ENCODE data around the gene ZC3HAV1L. TPM values are rescaled to one million over a fixed set of nuclear protein-coding genes. Genes with fewer than 3 reads are reported as not detected.
"Not testable (repeated sequence)": the region's sequence is repeated elsewhere in the genome, so short reads cannot be mapped to it uniquely, and the experiment has no call there.

The ZC3HAV1L gene
- total and polyA plus RNA-seq, 5 experiments from 2014 or later = 0.23 to 0.36 (median 0.26) TPM; not detected in 2

- peaks cover 0 to 1% (median 0%) of the 10 kb centered on the region in 5 donors for H3K27me3 Mint-ChIP-seq
- no peak for DNase-seq
- no peak overlapping the region for H3K27ac Mint-ChIP-seq
- H3K4me1 Mint-ChIP-seq = peaks cover 15 to 25% (median 18%) of the 10 kb centered on the region in 4 donors
- no peak for ATAC-seq
- POLR2A ChIA-PET = interaction anchor here (1.5 kb wide), 1 partner anchor 71 kb away, joined by 3 read pairs; no protein-coding TSS in a partner anchor
- H3K36me3 Mint-ChIP-seq = no peaks in the 10 kb centered on the region
- H3K9me3 Mint-ChIP-seq = no peaks in the 10 kb centered on the region
- peak overlapping the region in 7 of 10 donors; percentile 9 to 77 (median 66) for H3K4me3 Mint-ChIP-seq
These were observed 1.1 kb upstream of the ZC3HAV1L start for GRCh38 chr7:139036901-139037300.

- H3K4me3 Mint-ChIP-seq = peak overlapping the region; percentile 69 to 92 (median 82)
- H3K4me1 Mint-ChIP-seq = peaks cover 4 to 13% (median 5%) of the 10 kb centered on the region in 4 donors
- H3K36me3 Mint-ChIP-seq = no peaks in the 10 kb centered on the region
- peaks cover 0 to 1% (median 0%) of the 10 kb centered on the region in 5 donors for H3K27me3 Mint-ChIP-seq
- H3K9me3 Mint-ChIP-seq = no peaks in the 10 kb centered on the region
- POLR2A ChIA-PET = interaction anchor here (0.6 to 1.5 kb wide), 3 partner anchors 8 to 41 kb away, joined by 3 to 6 read pairs (median 3); no protein-coding TSS in a partner anchor
- peak in 1 of 10 donors; percentile 19 for DNase-seq
- H3K27ac Mint-ChIP-seq = peak overlapping the region in 4 of 10 donors; percentile 8 to 76 (median 38)
- peak; percentile 52 to 67 for ATAC-seq
These were observed 822 bp downstream of the ZC3HAV1L start for GRCh38 chr7:139034855-139035585.

- POLR2A ChIA-PET = interaction anchor here (0.6 to 1.5 kb wide), 2 partner anchors 8 to 18 kb away, joined by 3 to 6 read pairs; no protein-coding TSS in a partner anchor
- peaks cover 0 to 1% (median 0%) of the 10 kb centered on the region in 5 donors for H3K27me3 Mint-ChIP-seq
- no peaks in the 10 kb centered on the region for H3K9me3 Mint-ChIP-seq
- peak overlapping the region; percentile 8 to 88 (median 79) for H3K4me3 Mint-ChIP-seq
- H3K36me3 Mint-ChIP-seq = no peaks in the 10 kb centered on the region
- H3K27ac Mint-ChIP-seq = no peak overlapping the region
- DNase-seq (no peak), ATAC-seq (no peak)
- H3K4me1 Mint-ChIP-seq = peaks cover 4 to 12% (median 5%) of the 10 kb centered on the region in 4 donors
These were observed 1.5 kb downstream of the ZC3HAV1L start for GRCh38 chr7:139034336-139034735.

GRCh38 chr7:139033346-139034114, 2.3 kb downstream of the ZC3HAV1L start:
- H3K27me3 Mint-ChIP-seq = peaks cover 0 to 1% (median 0%) of the 10 kb centered on the region in 5 donors
- DNase-seq (no peak), ATAC-seq (no peak)
- H3K4me3 Mint-ChIP-seq = no peak overlapping the region
- H3K4me1 Mint-ChIP-seq = peaks cover 1 to 12% (median 5%) of the 10 kb centered on the region in 4 donors
- no peaks in the 10 kb centered on the region for H3K9me3 Mint-ChIP-seq
- H3K27ac Mint-ChIP-seq = peak overlapping the region in 1 of 10 donors; percentile 60
- no peaks in the 10 kb centered on the region for H3K36me3 Mint-ChIP-seq
- POLR2A ChIA-PET = interaction anchor here (1.0 kb wide), 1 partner anchor 31 kb away, joined by 4 read pairs; no protein-coding TSS in a partner anchor

GRCh38 chr7:139032473-139032872, 3.4 kb downstream of the ZC3HAV1L start:
- no peaks in the 10 kb centered on the region for H3K36me3 Mint-ChIP-seq
- peaks cover 0 to 12% (median 5%) of the 10 kb centered on the region in 4 donors for H3K4me1 Mint-ChIP-seq
- ATAC-seq (no peak), DNase-seq (no peak)
- no peak overlapping the region for H3K27ac Mint-ChIP-seq
- peaks cover 0 to 1% (median 0%) of the 10 kb centered on the region in 5 donors for H3K27me3 Mint-ChIP-seq
- H3K9me3 Mint-ChIP-seq = no peaks in the 10 kb centered on the region
- POLR2A ChIA-PET = no interaction called here
- H3K4me3 Mint-ChIP-seq = no peak overlapping the region

- ATAC-seq = no peak
- peaks cover 0 to 1% (median 0%) of the 10 kb centered on the region in 5 donors for H3K27me3 Mint-ChIP-seq
- H3K4me3 Mint-ChIP-seq = no peak overlapping the region
- no peaks in the 10 kb centered on the region for H3K9me3 Mint-ChIP-seq
- no peak for DNase-seq
- H3K4me1 Mint-ChIP-seq = no peaks in the 10 kb centered on the region
- POLR2A ChIA-PET = no interaction called here
- H3K36me3 Mint-ChIP-seq = no peaks in the 10 kb centered on the region
- H3K27ac Mint-ChIP-seq = peak overlapping the region in 1 of 10 donors; percentile 36
These were observed 6.5 kb downstream of the ZC3HAV1L start for GRCh38 chr7:139029353-139029752.

GRCh38 chr7:139026551-139026950, 9.3 kb downstream of the ZC3HAV1L start:
- ATAC-seq (no peak), DNase-seq (no peak)
- Mint-ChIP-seq H3K4me1 (no peaks in the 10 kb centered on the region), H3K27me3 (peaks cover 0 to 1% (median 0%) of the 10 kb centered on the region in 5 donors), H3K4me3 (no peak overlapping the region), H3K27ac (peak overlapping the region in 2 of 10 donors; percentile 22 to 49), H3K36me3 (no peaks in the 10 kb centered on the region), H3K9me3 (no peaks in the 10 kb centered on the region)
- POLR2A ChIA-PET = no interaction called here

- H3K9me3 Mint-ChIP-seq, ATAC-seq, DNase-seq, H3K27ac Mint-ChIP-seq, H3K4me3 Mint-ChIP-seq, H3K27me3 Mint-ChIP-seq, H3K36me3 Mint-ChIP-seq, POLR2A ChIA-PET, H3K4me1 Mint-ChIP-seq: not testable (repeated sequence)
These were observed 10.0 kb downstream of the ZC3HAV1L start for GRCh38 chr7:139025861-139026260.

GRCh38 chr7:139023076-139023475, 12.8 kb downstream of the ZC3HAV1L start:
- DNase-seq (no peak), ATAC-seq (no peak)
- no peaks in the 10 kb centered on the region for H3K36me3 Mint-ChIP-seq
- H3K9me3 Mint-ChIP-seq = no peaks in the 10 kb centered on the region
- H3K4me3 Mint-ChIP-seq = no peak overlapping the region
- no peaks in the 10 kb centered on the region for H3K27me3 Mint-ChIP-seq
- H3K27ac Mint-ChIP-seq = no peak overlapping the region
- H3K4me1 Mint-ChIP-seq = peaks cover 0 to 2% (median 0%) of the 10 kb centered on the region in 4 donors
- POLR2A ChIA-PET = interaction anchor here (0.7 kb wide), 1 partner anchor 55 kb away, joined by 4 read pairs; no protein-coding TSS in a partner anchor

- no peaks in the 10 kb centered on the region for H3K36me3 Mint-ChIP-seq
- DNase-seq (no peak), ATAC-seq (no peak)
- POLR2A ChIA-PET = interaction anchor here (0.7 kb wide), 1 partner anchor 56 kb away, joined by 4 read pairs; no protein-coding TSS in a partner anchor
- no peak overlapping the region for H3K27ac Mint-ChIP-seq
- H3K4me1 Mint-ChIP-seq = peaks cover 0 to 2% (median 2%) of the 10 kb centered on the region in 4 donors
- H3K27me3 Mint-ChIP-seq = no peaks in the 10 kb centered on the region
- H3K9me3 Mint-ChIP-seq = no peaks in the 10 kb centered on the region
- H3K4me3 Mint-ChIP-seq = no peak overlapping the region
These were observed 13.6 kb downstream of the ZC3HAV1L start for GRCh38 chr7:139022286-139022685.

GRCh38 chr7:139018910-139019309, 16.9 kb downstream of the ZC3HAV1L start:
- no peak for DNase-seq
- no peak for ATAC-seq
- H3K4me1 Mint-ChIP-seq = peaks cover 0 to 7% (median 7%) of the 10 kb centered on the region in 4 donors
- H3K36me3 Mint-ChIP-seq = no peaks in the 10 kb centered on the region
- H3K4me3 Mint-ChIP-seq = no peak overlapping the region
- POLR2A ChIA-PET = interaction anchor here (1.1 to 2.5 kb wide), 3 partner anchors 10 to 241 kb away, joined by 3 to 10 read pairs (median 9); no protein-coding TSS in a partner anchor
- H3K27ac Mint-ChIP-seq = no peak overlapping the region
- no peaks in the 10 kb centered on the region for H3K9me3 Mint-ChIP-seq
- H3K27me3 Mint-ChIP-seq = peaks cover 0 to 5% (median 1%) of the 10 kb centered on the region in 5 donors

GRCh38 chr7:139016931-139017511, 18.8 kb downstream of the ZC3HAV1L start:
- Mint-ChIP-seq H3K27me3 (peaks cover 0 to 7% (median 2%) of the 10 kb centered on the region in 5 donors), H3K4me3 (no peak overlapping the region), H3K36me3 (no peaks in the 10 kb centered on the region), H3K27ac (no peak overlapping the region), H3K9me3 (no peaks in the 10 kb centered on the region), H3K4me1 (peaks cover 0 to 7% (median 7%) of the 10 kb centered on the region in 4 donors)
- ATAC-seq (peak; percentile 97 to 99), DNase-seq (peak; percentile 26 to 81 (median 57))
- POLR2A ChIA-PET = interaction anchor here (0.9 to 2.5 kb wide), 6 partner anchors 55 to 131 kb away, joined by 4 to 9 read pairs (median 4); no protein-coding TSS in a partner anchor

All from naive thymus-derived CD8-positive, alpha-beta T cell (primary cell).